Left renal pelvis (tissue), 4 donors: ENCODE results near the gene ZDHHC8. TPM values are rescaled to one million over a fixed set of nuclear protein-coding genes. Genes with fewer than 3 reads are reported as not detected.

Experiments
- DNase-seq, 4 donors: peaks; one replicate each; pipeline ENCODE4 v3.0.0-alpha.2; 2013; ENCODE audit warnings: low read depth in 4 of 4, low spot score in 3 of 4
- polyA plus RNA-seq, 4 donors: library from polyadenylated mRNA; unstranded; fragments of 120-200 nt; gene quantifications; one replicate each; pipeline ENCODE4 v1.2.1, GENCODE V29; 2013; ENCODE audit not compliant: insufficient read length in 4 of 4

The ZDHHC8 gene, protein sequence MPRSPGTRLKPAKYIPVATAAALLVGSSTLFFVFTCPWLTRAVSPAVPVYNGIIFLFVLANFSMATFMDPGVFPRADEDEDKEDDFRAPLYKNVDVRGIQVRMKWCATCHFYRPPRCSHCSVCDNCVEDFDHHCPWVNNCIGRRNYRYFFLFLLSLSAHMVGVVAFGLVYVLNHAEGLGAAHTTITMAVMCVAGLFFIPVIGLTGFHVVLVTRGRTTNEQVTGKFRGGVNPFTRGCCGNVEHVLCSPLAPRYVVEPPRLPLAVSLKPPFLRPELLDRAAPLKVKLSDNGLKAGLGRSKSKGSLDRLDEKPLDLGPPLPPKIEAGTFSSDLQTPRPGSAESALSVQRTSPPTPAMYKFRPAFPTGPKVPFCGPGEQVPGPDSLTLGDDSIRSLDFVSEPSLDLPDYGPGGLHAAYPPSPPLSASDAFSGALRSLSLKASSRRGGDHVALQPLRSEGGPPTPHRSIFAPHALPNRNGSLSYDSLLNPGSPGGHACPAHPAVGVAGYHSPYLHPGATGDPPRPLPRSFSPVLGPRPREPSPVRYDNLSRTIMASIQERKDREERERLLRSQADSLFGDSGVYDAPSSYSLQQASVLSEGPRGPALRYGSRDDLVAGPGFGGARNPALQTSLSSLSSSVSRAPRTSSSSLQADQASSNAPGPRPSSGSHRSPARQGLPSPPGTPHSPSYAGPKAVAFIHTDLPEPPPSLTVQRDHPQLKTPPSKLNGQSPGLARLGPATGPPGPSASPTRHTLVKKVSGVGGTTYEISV
- 10 to 100 TPM; 32.9 to 63.5 (median 43.9) TPM for polyA plus RNA-seq

- DNase-seq = no peak
Measured at GRCh38 chr22:20131597-20131858, at the start of gene ZDHHC8. Gene ZDHHC8 (plus strand): TSS chr22:20131804. CDS start chr22:20131948, 144 bp downstream.

DNA sequence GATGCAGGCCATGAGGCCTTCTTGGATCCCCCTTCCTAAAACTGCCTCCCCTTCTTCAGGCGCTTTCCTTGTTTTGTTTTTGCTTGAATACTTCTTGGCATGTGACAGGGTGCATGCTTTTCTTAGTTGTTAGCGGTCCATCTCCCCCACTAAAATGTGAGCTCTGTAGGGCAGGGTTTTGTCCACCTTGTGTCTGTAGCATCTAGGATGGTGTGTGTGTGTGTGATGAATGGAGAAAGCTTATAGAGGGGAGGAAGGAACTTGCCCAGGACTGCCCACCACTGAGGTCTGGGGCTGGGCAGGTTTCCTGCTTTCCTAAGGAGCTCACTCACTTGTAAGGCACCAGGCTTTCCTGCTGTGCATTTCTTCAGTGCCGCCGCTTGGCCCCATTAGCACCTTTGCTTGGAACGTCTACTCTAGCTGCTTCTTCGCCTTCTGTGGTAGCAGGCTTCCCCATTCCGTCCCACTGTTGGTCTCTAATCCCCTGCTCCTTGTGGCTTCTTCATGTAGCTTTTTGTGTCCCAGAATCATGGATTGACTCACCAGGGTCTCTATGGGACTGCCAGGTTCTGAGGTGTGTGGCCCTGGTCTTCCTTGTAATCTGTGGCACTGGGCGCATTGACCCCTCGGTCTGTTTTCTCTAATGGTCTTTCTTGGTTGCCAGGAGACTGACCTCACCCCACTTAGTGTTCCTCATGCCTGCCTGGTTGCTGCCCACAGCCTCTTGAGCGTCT, 48.3 kb upstream of the ZDHHC8 start:
- no peak for DNase-seq

GRCh38 chr22:20083891-20084546, 47.6 kb upstream of the ZDHHC8 start:
- no peak for DNase-seq

GRCh38 chr22:20084547-20085413, 46.8 kb upstream of the ZDHHC8 start:
- no peak for DNase-seq

DNA sequence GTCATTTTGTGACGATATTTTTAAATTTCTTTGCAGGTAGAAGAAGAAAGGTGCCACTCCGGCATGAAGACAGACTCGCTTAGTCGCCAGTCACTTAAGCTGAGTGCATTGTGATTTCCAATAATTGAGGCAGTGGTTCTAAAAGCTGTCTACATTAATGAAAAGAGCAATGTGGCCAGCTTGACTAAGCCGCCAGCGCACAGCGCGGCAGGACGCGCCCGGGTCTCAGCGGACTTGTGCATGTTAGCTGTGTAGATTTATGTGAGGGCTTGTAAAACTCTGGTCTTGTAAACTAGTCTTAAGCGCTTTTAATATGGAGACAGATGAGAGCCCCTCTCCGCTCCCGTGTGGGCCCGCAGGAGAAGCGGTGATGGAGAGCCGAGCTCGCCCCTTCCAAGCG, 46.0 kb upstream of the ZDHHC8 start:
- DNase-seq = no peak

DNA sequence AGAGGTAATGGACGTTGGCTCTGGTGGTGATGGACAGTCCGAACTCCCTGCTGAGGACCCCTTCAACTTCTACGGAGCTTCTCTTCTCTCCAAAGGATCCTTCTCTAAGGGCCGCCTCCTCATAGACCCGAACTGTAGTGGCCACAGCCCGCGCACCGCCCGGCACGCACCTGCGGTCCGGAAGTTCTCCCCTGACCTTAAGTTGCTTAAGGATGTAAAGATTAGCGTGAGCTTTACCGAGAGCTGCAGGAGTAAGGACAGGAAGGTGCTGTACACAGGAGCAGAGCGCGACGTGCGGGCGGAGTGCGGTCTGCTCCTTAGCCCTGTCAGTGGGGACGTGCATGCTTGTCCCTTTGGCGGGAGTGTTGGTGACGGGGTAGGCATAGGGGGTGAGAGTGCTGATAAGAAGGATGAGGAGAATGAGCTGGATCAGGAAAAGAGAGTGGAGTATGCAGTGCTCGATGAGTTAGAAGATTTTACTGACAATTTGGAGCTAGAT, 45.5 kb upstream of the ZDHHC8 start:
- DNase-seq = no peak

- no peak for DNase-seq
Measured at GRCh38 chr22:20086763-20087162, 44.8 kb upstream of the ZDHHC8 start.

DNA sequence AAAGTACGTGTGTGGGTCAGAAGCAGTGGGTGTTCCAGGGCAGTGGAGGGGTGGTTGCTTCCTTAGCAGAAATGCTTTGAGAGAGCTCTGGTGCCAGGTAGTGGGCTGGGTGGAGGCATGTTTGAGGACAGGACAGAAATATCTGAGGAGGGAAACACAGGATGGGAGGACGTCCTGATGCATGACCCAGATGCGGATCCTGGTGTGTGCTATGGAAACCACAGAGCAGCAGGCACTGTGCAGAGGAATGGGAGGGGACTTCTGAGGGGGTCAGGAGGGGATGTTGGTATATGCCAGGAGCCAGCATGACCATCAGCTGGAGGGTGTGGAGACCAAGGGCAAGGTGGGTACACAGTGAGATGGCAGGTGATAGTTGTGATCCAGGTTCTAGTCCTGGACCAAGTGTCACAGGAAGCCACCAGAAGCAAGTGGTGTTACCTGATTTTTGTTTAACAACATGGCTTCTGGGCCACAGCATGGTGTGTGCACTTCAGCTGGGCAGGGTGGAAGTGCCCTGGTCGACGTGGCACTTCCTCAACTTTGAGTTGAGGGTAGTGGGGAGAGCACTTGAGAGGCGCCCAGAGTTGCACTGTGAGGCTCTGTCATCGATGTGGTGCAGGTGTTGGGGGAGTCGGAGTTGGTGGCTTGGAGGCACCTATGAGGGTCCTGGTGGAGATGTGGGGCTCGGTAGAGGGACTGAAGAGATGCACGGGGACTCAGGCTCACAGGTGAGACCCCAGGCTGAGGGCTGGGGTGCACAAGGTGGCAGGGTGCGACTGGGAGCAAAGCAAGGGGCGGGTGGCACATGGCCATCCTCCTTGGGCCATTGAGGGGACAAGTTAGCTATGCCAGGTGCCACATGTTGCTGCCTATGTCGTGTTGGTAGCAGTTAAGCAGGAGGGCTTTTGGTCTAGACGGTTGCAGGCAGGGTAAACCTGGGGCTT, 44.0 kb upstream of the ZDHHC8 start:
- no peak for DNase-seq

GRCh38 chr22:20088263-20088648, 43.3 kb upstream of the ZDHHC8 start:
- no peak for DNase-seq

- DNase-seq = no peak
Measured at GRCh38 chr22:20089226-20089976, 42.2 kb upstream of the ZDHHC8 start.

GRCh38 chr22:20089977-20090729, 41.5 kb upstream of the ZDHHC8 start:
- DNase-seq = no peak

GRCh38 chr22:20090730-20091240, 40.8 kb upstream of the ZDHHC8 start:
- no peak for DNase-seq

GRCh38 chr22:20091690-20092476, 39.7 kb upstream of the ZDHHC8 start:
- DNase-seq = no peak

- no peak for DNase-seq
Measured at GRCh38 chr22:20092477-20092854, 39.1 kb upstream of the ZDHHC8 start.

DNA sequence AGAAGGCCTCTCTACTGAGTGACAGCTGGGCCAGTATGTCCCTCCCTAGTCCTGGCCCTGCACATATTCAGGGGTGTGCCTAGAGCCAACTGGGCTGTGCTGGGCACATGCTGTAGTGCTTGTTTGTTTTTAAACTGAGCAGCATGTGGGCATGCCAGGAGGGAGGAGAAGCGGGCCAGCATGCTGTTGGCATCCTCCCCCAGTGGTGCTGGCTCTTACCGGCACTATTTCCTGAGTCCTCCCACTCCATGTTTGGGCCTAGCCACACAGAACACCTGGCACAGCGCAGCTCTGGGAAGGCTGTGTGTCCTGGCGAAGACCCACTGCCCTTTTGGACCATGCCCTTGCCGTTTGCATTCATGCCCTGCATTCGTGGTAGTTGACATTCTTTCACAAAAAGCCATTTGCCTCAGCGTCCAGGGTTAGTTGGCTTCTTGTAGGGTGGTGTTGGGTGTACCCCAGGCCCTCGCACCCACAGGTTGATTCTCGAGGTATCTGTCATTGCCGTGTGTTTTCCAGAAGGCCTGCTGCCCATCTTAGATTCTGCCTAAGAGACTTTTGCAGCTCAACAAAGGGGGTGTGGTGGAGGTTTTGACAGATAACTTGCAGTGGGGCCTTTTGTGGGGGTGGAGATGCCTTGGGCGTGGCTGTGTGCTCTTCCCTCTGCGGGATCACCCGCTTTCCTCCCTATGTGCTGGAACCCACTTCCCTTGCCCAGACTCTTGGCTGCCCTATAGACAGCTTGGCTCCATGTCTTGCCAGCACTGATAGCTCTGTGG, 38.0 kb upstream of the ZDHHC8 start:
- no peak for DNase-seq
